AG04450 (cell line): Measurements from ENCODE around the gene GALNT13. TPM values are rescaled to one million over a fixed set of nuclear protein-coding genes. Genes with fewer than 3 reads are reported as not detected.

ENCODE experiments used
- CTCF ChIA-PET: fragments of 300-600, 350-600 bp; formaldehyde crosslinking; extraction: SDS; loops from one replicate; lab custom pipeline; 2022; ENCODE audit warnings: antibody characterized with exemption, inconsistent platforms; lab: Charles Lee
- POLR2A ChIA-PET: fragments of 350-600 bp; formaldehyde crosslinking; extraction: SDS; loops from one replicate; lab custom pipeline; 2021; ENCODE audit warnings: antibody characterized with exemption, inconsistent platforms; lab: Yijun Ruan, JAX
- DNase-seq: peaks from one replicate; pipeline ENCODE4 v3.0.0-alpha.2; 2011; ENCODE audit warnings: low read depth, low spot score
- H3K27ac ChIP-seq: one replicate; pipeline ENCODE4 v1.5.1; 2012; ENCODE audit warnings: low read depth, low read length, control low read depth
- H3K27me3 ChIP-seq: one replicate; pipeline ENCODE4 v1.6.0; 2012; ENCODE audit warnings: low read length; ENCODE audit not compliant: control insufficient read depth, insufficient read depth
- H3K4me3 ChIP-seq: 2 replicates; pipeline ENCODE4 v1.5.1; 2011; ENCODE audit warnings: mild to moderate bottlenecking, low read depth, low read length, control low read depth
- H3K9me3 ChIP-seq: 2 replicates; pipeline ENCODE4 v1.5.1; 2012; ENCODE audit warnings: low read length; ENCODE audit not compliant: control insufficient read depth, insufficient read depth
- CTCF ChIP-seq: IDR thresholded peaks from 2 replicates; pipeline ENCODE4 v1.5.1; 2011; ENCODE audit warnings: low read depth, low read length, control low read depth, inconsistent platforms
- polyA plus RNA-seq: library from polyadenylated mRNA; depleted of rRNA; stranded (reverse); fragments of >200 nt; gene quantifications from 2 replicates; pipeline ENCODE4 v1.2.3, GENCODE V29; 2011

GALNT13 gene
- polyA plus RNA-seq, 1 experiment = not detected

GRCh38 chr2:154381931-154382794 is 510.4 kb downstream of the GALNT13 start:
- Histone ChIP-seq H3K4me3 (no peak overlapping the region), H3K9me3 (no peaks in the 10 kb centered on the region; the same call in 1 of the 2 replicates), H3K27me3 (no peaks in the 10 kb centered on the region), H3K27ac (no peak overlapping the region)
- CTCF ChIA-PET = no interaction called here
- POLR2A ChIA-PET = no interaction called here
- TF ChIP-seq CTCF = no peak
- DNase-seq = no peak

GRCh38 chr2:154386186-154386585 is 514.5 kb downstream of the GALNT13 start:
- Histone ChIP-seq H3K27me3 (no peaks in the 10 kb centered on the region), H3K9me3 (peaks cover 3% of the 10 kb centered on the region; the same call in 1 of the 2 replicates), H3K27ac (no peak overlapping the region), H3K4me3 (no peak overlapping the region)
- TF ChIP-seq CTCF = no peak
- POLR2A ChIA-PET = no interaction called here
- no peak for DNase-seq
- CTCF ChIA-PET = no interaction called here

- TF ChIP-seq CTCF = no peak
- ChIA-PET POLR2A (no interaction called here), CTCF (no interaction called here)
Measured at GRCh38 chr2:154391051-154391450, 519.3 kb downstream of the GALNT13 start.

GRCh38 chr2:154392256-154392655 is 520.5 kb downstream of the GALNT13 start:
- H3K9me3 ChIP-seq = peaks cover 10% of the 10 kb centered on the region
- ChIA-PET POLR2A (no interaction called here), CTCF (no interaction called here)
- DNase-seq = no peak
- TF ChIP-seq CTCF = no peak
- H3K4me3 ChIP-seq = no peak overlapping the region
- H3K27ac ChIP-seq = no peak overlapping the region
- H3K27me3 ChIP-seq = no peaks in the 10 kb centered on the region

More at GRCh38 chr2:154391051-154391450, 519.3 kb downstream of the GALNT13 start:
- DNase-seq = no peak
- H3K4me3 ChIP-seq = no peak overlapping the region
- H3K27me3 ChIP-seq = no peaks in the 10 kb centered on the region
- H3K9me3 ChIP-seq = peaks cover 7% of the 10 kb centered on the region
- no peak overlapping the region for H3K27ac ChIP-seq

- ChIA-PET CTCF (no interaction called here), POLR2A (no interaction called here)
- DNase-seq = no peak
- Histone ChIP-seq H3K4me3 (no peak overlapping the region), H3K27ac (no peak overlapping the region), H3K9me3 (peaks cover 6% of the 10 kb centered on the region), H3K27me3 (no peaks in the 10 kb centered on the region)
- no peak for TF ChIP-seq CTCF
Measured at GRCh38 chr2:154394600-154394999, 522.9 kb downstream of the GALNT13 start.
